HepG2 (cell line): ENCODE measurements around the gene SQSTM1. TPM values are rescaled to one million over a fixed set of nuclear protein-coding genes. Genes with fewer than 3 reads are reported as not detected.

Source experiments
- ATM ChIP-seq: fragments of 450-650 bp; IDR thresholded peaks from 2 replicates; pipeline ENCODE4 v1.7.1; 2017; ENCODE audit warnings: mild to moderate bottlenecking, borderline replicate concordance
- EHMT2 ChIP-seq: fragments of 200-600 bp; sonication (generic); IDR thresholded peaks from 2 replicates; pipeline ENCODE4 v1.7.0; 2017; ENCODE audit warnings: antibody characterized with exemption, low read depth, low read length, borderline replicate concordance
- FOXC1 ChIP-seq: sonication (generic); formaldehyde crosslinking; IDR thresholded peaks from 2 replicates; pipeline ENCODE4 v1.8.0; 2022; ENCODE audit warnings: mild to moderate bottlenecking, missing genetic modification reagents, borderline replicate concordance
- FOXP4 ChIP-seq: sonication (generic); formaldehyde crosslinking; IDR thresholded peaks from 2 replicates; pipeline ENCODE4 v1.4.0; 2020; ENCODE audit warnings: missing genetic modification reagents
- GLMP ChIP-seq: sonication (generic); formaldehyde crosslinking; IDR thresholded peaks from 2 replicates; pipeline ENCODE4 v1.9.0; 2021; ENCODE audit warnings: missing genetic modification reagents, mild to moderate bottlenecking, borderline replicate concordance
- GRHL1 ChIP-seq: sonication (generic); formaldehyde crosslinking; conservative IDR thresholded peaks from 2 replicates; pipeline ENCODE4 v1.8.0; 2022; ENCODE audit warnings: missing genetic modification reagents
- MIER2 ChIP-seq: IDR thresholded peaks from 2 replicates; pipeline ENCODE4 v1.6.1; 2016; ENCODE audit warnings: missing biosample characterization, missing genetic modification reagents
- MXD4 ChIP-seq: IDR thresholded peaks from 2 replicates; pipeline ENCODE4 v1.6.1; 2016; ENCODE audit warnings: mild to moderate bottlenecking, missing biosample characterization, missing genetic modification reagents
- RCOR2 ChIP-seq: IDR thresholded peaks from 2 replicates; pipeline ENCODE4 v1.6.1; 2016; ENCODE audit warnings: missing biosample characterization, missing genetic modification reagents
- SYNCRIP ChIP-seq: fragments of 200-400 bp; formaldehyde crosslinking; IDR thresholded peaks from 2 replicates; pipeline ENCODE4 v1.6.1; 2018; ENCODE audit warnings: mild to moderate bottlenecking, low read depth, low read length; ENCODE audit not compliant: insufficient read depth
- ZBTB40 ChIP-seq, 2 experiments: fragments of 450-650 bp in 1 of 2; sonication (generic) in 1 of 2; formaldehyde crosslinking in 1 of 2; IDR thresholded peaks; 2 replicates each; pipeline versions ENCODE4 v1.6.1 to v1.8.0; 2016 to 2022; ENCODE audit warnings: antibody characterized with exemption in 1 of 2, mild to moderate bottlenecking in 1 of 2, missing genetic modification reagents in 1 of 2
- ZNF337 ChIP-seq: sonication (generic); formaldehyde crosslinking; IDR thresholded peaks from 2 replicates; pipeline ENCODE4 v1.5.1; 2020; ENCODE audit warnings: missing genetic modification reagents, low read depth, mild to moderate bottlenecking, borderline replicate concordance
- ZNF576 ChIP-seq: sonication (generic); formaldehyde crosslinking; IDR thresholded peaks from 2 replicates; pipeline ENCODE4 v1.4.0; 2020; ENCODE audit warnings: mild to moderate bottlenecking, missing genetic modification reagents
- polyA plus RNA-seq, 8 experiments: library from polyadenylated mRNA; depleted of rRNA in 3 of 8; stranded (reverse) in 7 of 8; unstranded in 1 of 8; fragments of >200 nt; fragmentation: Illumina TruSeq in 4 of 8; extraction: Trizol in 4 of 8; gene quantifications; 2 replicates each; pipeline versions ENCODE4 v1.2.1 to v1.2.3, GENCODE V29; 2011 to 2016; ENCODE audit warnings: low read depth in 4 of 8, missing spikeins in 1 of 8, mixed read lengths in 1 of 8; ENCODE audit not compliant: insufficient read depth in 1 of 8
- total RNA-seq, 5 experiments: library from RNA; depleted of rRNA; stranded (reverse); fragments of >200 nt; fragmentation: Illumina TruSeq; extraction: Trizol; gene quantifications; 2 replicates each; pipeline ENCODE4 v1.2.3, GENCODE V29; 2016; ENCODE audit warnings: low read depth in 1 of 5

The SQSTM1 gene
- total and polyA plus RNA-seq, 2 of the 13 experiments (the other 11 are each of a cell fraction or from before 2014, with no cell fraction given) = 90.9 to 160 TPM

- TF ChIP-seq GLMP (no peak), ATM (no peak), SYNCRIP (no peak), FOXP4 (CRISPR knock-in tag) (no peak), ZBTB40 (IDR thresholded peaks at IDR 0.05) (no peak), ZBTB40 (CRISPR knock-in tag; IDR thresholded peaks at IDR 0.05) (no peak), EHMT2 (no peak), ZNF576 (no peak), GRHL1 (no peak), ZNF337 (no peak), MIER2 (no peak), MXD4 (CRISPR knock-in tag) (no peak), FOXC1 (CRISPR knock-in tag) (no peak), RCOR2 (CRISPR knock-in tag) (no peak)
Measured at GRCh38 chr5:179801304-179802206, 19.1 kb upstream of the SQSTM1 start (continued).
